Measurements from ENCODE around the gene INSRR. TPM values are rescaled to one million over a fixed set of nuclear protein-coding genes. Genes with fewer than 3 reads are reported as not detected.

Gene INSRR
- total and polyA plus RNA-seq, 2 of the 4 experiments (the other 2 are of a cell fraction), result not detected

DNA sequence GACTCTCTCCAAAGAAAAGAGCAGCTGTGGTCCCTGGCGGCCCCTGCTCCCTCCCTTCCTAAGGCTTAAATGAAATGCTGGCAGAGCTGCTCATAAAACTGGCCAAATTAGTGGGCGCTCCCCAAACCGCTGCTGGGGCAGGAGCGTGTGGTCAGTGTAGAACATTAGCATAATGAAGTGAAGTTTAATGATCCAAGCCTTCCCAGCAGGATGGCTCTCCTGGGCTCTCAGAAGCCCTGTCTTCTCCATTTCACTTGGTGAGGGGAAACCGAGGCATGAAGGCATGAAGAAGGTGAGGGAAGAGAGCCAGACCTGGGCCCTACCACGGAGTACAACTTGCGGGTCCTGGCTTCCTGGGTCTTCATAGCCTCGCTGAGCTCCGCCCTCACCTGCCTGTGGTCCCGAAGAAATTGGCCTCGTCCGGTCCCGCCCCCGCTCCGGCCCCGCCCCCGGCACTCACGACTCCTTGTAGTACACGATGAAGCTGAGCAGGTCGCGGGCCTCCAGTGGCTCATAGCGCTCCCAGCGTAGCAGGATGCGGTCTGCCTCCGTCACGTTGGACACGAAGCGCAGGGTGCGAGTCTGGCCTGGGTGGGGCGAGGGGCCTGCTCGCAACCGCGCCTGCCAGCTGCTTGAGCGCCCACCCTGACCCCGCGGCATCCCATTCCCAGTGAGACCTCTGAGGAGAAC is 10.3 kb downstream of the INSRR start:
- H4K8ac ChIP-seq (ENCODE audit: low read depth in 2 of 2, low read length in 2 of 2), result no peak overlapping the region
- H2BK5ac ChIP-seq (ENCODE audit: low read depth, low read length, poor library complexity, severe bottlenecking), result no peak overlapping the region
- no peak overlapping the region for H3K4me3 ChIP-seq (ENCODE audit: insufficient read depth, low read depth, low read length)
- H4K91ac ChIP-seq (ENCODE audit: insufficient read depth, low read depth, low read length), result no peak overlapping the region
- no peak overlapping the region for H3K18ac ChIP-seq (ENCODE audit: low read depth, low read length)
- H2AFZ ChIP-seq (replicated peaks; ENCODE audit: low read length, poor library complexity), result peak overlapping the region; percentile 11
- in situ Hi-C loops (cut with MboI; ENCODE audit: low sequenced_read_pairs), result no loop called here
- H3K27me3 ChIP-seq (ENCODE audit: control insufficient read depth, insufficient read depth, low read length), result peaks cover 87% of the 10 kb centered on the region
- no peak overlapping the region for H3K14ac ChIP-seq (replicated peaks; ENCODE audit: low read depth, low read length)
- no peak overlapping the region for H2BK120ac ChIP-seq (ENCODE audit: low read depth, low read length)
- BruUV-seq (replicated peaks), result no TSS peak
- DNase-seq (no peak), ATAC-seq (ENCODE audit: low read depth) (no peak)
- intact Hi-C loops (cut with micrococcal nuclease), result no loop called here
- H3K56ac ChIP-seq (ENCODE audit: extremely low read depth, insufficient read depth, low read length), result no peak overlapping the region
- H3K9me1 ChIP-seq (ENCODE audit: insufficient read depth, low read length), result no peaks in the 10 kb centered on the region
- CTCF ChIA-PET, result interaction anchor here (1.3 to 1.7 kb wide), 2 partner anchors 10 to 11 kb away, joined by 5 to 11 read pairs; partner anchors contain the start of genes INSRR and NTRK1
- H4K20me1 ChIP-seq (ENCODE audit: insufficient read depth, low read length), result peaks cover 4% of the 10 kb centered on the region; the same call in 1 of the 2 replicates
- no peak overlapping the region for H4K5ac ChIP-seq (ENCODE audit: low read depth, low read length)
- H3K4ac ChIP-seq (ENCODE audit: low read depth, low read length), result no peak overlapping the region
- H2AK9ac ChIP-seq (replicated peaks; ENCODE audit: low read depth, low read length, poor library complexity), result no peak overlapping the region
- no peak overlapping the region for H2BK20ac ChIP-seq (ENCODE audit: low read depth, low read length)
- H3K36me3 ChIP-seq (ENCODE audit: control insufficient read depth, insufficient read depth, low read length), result no peaks in the 10 kb centered on the region
- H3K23ac ChIP-seq (ENCODE audit: low read depth, low read length), result no peak overlapping the region
- no peak overlapping the region for H3K27ac ChIP-seq (ENCODE audit: insufficient read depth, low read length)
- POLR2A ChIA-PET (ENCODE audit: unreplicated experiment), result no interaction called here
- dilution Hi-C loops (cut with HindIII; ENCODE audit: low sequenced_read_pairs, unreplicated experiment), result no loop called here
- H3K9me3 ChIP-seq (ENCODE audit: control insufficient read depth, insufficient read depth, low read length), result no peaks in the 10 kb centered on the region; the same call in 1 of the 2 replicates
- H3K4me2 ChIP-seq (ENCODE audit: low read depth, low read length), result no peak overlapping the region
- no peak overlapping the region for H3K9ac ChIP-seq (ENCODE audit: low read depth, low read length)
- WGBS, 2 experiments (ENCODE audit: extremely low coverage in 2 of 2, insufficient read length in 1 of 2), result 6% methylated on average over 26 of the region's 36 CpGs; no CpG with 5 or more reads in 1 of the 2 experiments
- H2AK5ac ChIP-seq (ENCODE audit: low read depth, low read length), result no peak overlapping the region
- H3K4me1 ChIP-seq (ENCODE audit: control insufficient read depth, insufficient read depth, low read length), result peaks cover 3% of the 10 kb centered on the region; the same call in 1 of the 2 replicates
- TF ChIP-seq FOS (IDR thresholded peaks at IDR 0.05; ENCODE audit: low read depth, low read length) (no peak), RAD21 (IDR thresholded peaks at IDR 0.05; ENCODE audit: low read length) (no peak), MXI1 (IDR thresholded peaks at IDR 0.05; ENCODE audit: borderline replicate concordance, low read depth, low read length) (no peak), RFX5 (IDR thresholded peaks at IDR 0.05; ENCODE audit: low read depth, low read length) (no peak), RCOR1 (IDR thresholded peaks at IDR 0.05; ENCODE audit: insufficient replicate concordance, low read length) (no peak), BHLHE40 (IDR thresholded peaks at IDR 0.05; ENCODE audit: low read depth, low read length) (no peak), NFE2L2 (IDR thresholded peaks at IDR 0.05; ENCODE audit: low read depth, low read length) (no peak), CHD1 (IDR thresholded peaks at IDR 0.05; ENCODE audit: low read depth, low read length) (no peak), POLR2A (IDR thresholded peaks at IDR 0.05; ENCODE audit: low read depth, low read length) (no peak), MAFK (IDR thresholded peaks at IDR 0.05; ENCODE audit: low read depth, low read length) (no peak), SMC3 (IDR thresholded peaks at IDR 0.05; ENCODE audit: low read depth, low read length) (no peak), MAZ (IDR thresholded peaks at IDR 0.05; ENCODE audit: borderline replicate concordance, low read depth, low read length) (no peak), CEBPB (IDR thresholded peaks at IDR 0.05; ENCODE audit: low read depth, low read length) (no peak)
- TF ChIP-seq, protein P1, sequence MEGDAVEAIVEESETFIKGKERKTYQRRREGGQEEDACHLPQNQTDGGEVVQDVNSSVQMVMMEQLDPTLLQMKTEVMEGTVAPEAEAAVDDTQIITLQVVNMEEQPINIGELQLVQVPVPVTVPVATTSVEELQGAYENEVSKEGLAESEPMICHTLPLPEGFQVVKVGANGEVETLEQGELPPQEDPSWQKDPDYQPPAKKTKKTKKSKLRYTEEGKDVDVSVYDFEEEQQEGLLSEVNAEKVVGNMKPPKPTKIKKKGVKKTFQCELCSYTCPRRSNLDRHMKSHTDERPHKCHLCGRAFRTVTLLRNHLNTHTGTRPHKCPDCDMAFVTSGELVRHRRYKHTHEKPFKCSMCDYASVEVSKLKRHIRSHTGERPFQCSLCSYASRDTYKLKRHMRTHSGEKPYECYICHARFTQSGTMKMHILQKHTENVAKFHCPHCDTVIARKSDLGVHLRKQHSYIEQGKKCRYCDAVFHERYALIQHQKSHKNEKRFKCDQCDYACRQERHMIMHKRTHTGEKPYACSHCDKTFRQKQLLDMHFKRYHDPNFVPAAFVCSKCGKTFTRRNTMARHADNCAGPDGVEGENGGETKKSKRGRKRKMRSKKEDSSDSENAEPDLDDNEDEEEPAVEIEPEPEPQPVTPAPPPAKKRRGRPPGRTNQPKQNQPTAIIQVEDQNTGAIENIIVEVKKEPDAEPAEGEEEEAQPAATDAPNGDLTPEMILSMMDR (conservative IDR thresholded peaks at IDR 0.05; ENCODE audit: low read depth, low read length), result no peak
- TF ChIP-seq, protein P2, sequence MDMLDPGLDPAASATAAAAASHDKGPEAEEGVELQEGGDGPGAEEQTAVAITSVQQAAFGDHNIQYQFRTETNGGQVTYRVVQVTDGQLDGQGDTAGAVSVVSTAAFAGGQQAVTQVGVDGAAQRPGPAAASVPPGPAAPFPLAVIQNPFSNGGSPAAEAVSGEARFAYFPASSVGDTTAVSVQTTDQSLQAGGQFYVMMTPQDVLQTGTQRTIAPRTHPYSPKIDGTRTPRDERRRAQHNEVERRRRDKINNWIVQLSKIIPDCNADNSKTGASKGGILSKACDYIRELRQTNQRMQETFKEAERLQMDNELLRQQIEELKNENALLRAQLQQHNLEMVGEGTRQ (IDR thresholded peaks at IDR 0.05; ENCODE audit: low read depth, low read length), result no peak
- TF ChIP-seq, protein P3, sequence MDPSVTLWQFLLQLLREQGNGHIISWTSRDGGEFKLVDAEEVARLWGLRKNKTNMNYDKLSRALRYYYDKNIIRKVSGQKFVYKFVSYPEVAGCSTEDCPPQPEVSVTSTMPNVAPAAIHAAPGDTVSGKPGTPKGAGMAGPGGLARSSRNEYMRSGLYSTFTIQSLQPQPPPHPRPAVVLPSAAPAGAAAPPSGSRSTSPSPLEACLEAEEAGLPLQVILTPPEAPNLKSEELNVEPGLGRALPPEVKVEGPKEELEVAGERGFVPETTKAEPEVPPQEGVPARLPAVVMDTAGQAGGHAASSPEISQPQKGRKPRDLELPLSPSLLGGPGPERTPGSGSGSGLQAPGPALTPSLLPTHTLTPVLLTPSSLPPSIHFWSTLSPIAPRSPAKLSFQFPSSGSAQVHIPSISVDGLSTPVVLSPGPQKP (IDR thresholded peaks at IDR 0.05; ENCODE audit: borderline replicate concordance, low read depth, low read length), result no peak
- H2BK15ac ChIP-seq (ENCODE audit: low read depth, low read length), result no peak overlapping the region
- no peaks in the 10 kb centered on the region for H3K79me1 ChIP-seq (ENCODE audit: low read depth in 1 of 2, low read length in 2 of 2)

Data from IMR-90 (cell line).